Effector memory CD4-positive, alpha-beta T cell (primary cell): Measurements from ENCODE around the gene PJA2.

ENCODE experiments used
- DNase-seq, 3 donors: peaks; one replicate each; pipeline ENCODE4 v3.0.0-alpha.2; 2020
- H3K27ac ChIP-seq: 2 replicates; pipeline ENCODE4 v1.7.0; 2013; ENCODE audit warnings: mild to moderate bottlenecking, low read length, moderate library complexity; ENCODE audit not compliant: insufficient read depth, poor library complexity, severe bottlenecking
- H3K27me3 ChIP-seq: replicated peaks from 2 replicates; pipeline ENCODE4 v1.7.0; 2013; ENCODE audit warnings: mild to moderate bottlenecking, low read length; ENCODE audit not compliant: insufficient read depth, control insufficient read depth, poor library complexity, severe bottlenecking
- H3K36me3 ChIP-seq: 2 replicates; pipeline ENCODE4 v1.7.0; 2013; ENCODE audit warnings: mild to moderate bottlenecking, low read length, moderate library complexity; ENCODE audit not compliant: control insufficient read depth, insufficient read depth
- H3K4me1 ChIP-seq: 2 replicates; pipeline ENCODE4 v1.7.0; 2013; ENCODE audit warnings: low read length, mild to moderate bottlenecking; ENCODE audit not compliant: control insufficient read depth, insufficient read depth, poor library complexity, severe bottlenecking
- H3K4me3 ChIP-seq: 2 replicates; pipeline ENCODE4 v1.7.0; 2013; ENCODE audit warnings: low read length, low read depth, mild to moderate bottlenecking; ENCODE audit not compliant: insufficient read depth, poor library complexity, severe bottlenecking
- H3K9me3 ChIP-seq: 2 replicates; pipeline ENCODE4 v1.7.0; 2013; ENCODE audit warnings: mild to moderate bottlenecking, low read length, moderate library complexity; ENCODE audit not compliant: control insufficient read depth

The PJA2 gene

GRCh38 chr5:109390188-109390587, 19.6 kb downstream of the PJA2 start:
- H3K9me3 ChIP-seq: no peaks in the 10 kb centered on the region
- peaks cover 5% of the 10 kb centered on the region for H3K36me3 ChIP-seq
- H3K4me3 ChIP-seq: no peak overlapping the region
- no peak for DNase-seq
- no peaks in the 10 kb centered on the region for H3K27me3 ChIP-seq
- H3K27ac ChIP-seq: no peak overlapping the region
- H3K4me1 ChIP-seq: peaks cover 6% of the 10 kb centered on the region

- H3K27ac ChIP-seq: no peak overlapping the region
- no peak for DNase-seq
- no peaks in the 10 kb centered on the region for H3K27me3 ChIP-seq
- peaks cover 6% of the 10 kb centered on the region for H3K4me1 ChIP-seq
- H3K36me3 ChIP-seq: peaks cover 5% of the 10 kb centered on the region
- H3K9me3 ChIP-seq: no peaks in the 10 kb centered on the region
- no peak overlapping the region for H3K4me3 ChIP-seq
Measured at GRCh38 chr5:109388407-109388806, 21.4 kb downstream of the PJA2 start.

- Histone ChIP-seq H3K27ac (no peak overlapping the region), H3K4me1 (peaks cover 6% of the 10 kb centered on the region), H3K4me3 (no peak overlapping the region), H3K27me3 (no peaks in the 10 kb centered on the region), H3K9me3 (no peaks in the 10 kb centered on the region), H3K36me3 (peaks cover 11% of the 10 kb centered on the region)
- DNase-seq: no peak
Measured at GRCh38 chr5:109387408-109387974, 22.3 kb downstream of the PJA2 start.

GRCh38 chr5:109378095-109378494, 31.7 kb downstream of the PJA2 start:
- Histone ChIP-seq H3K4me3 (no peak overlapping the region), H3K9me3 (no peaks in the 10 kb centered on the region), H3K36me3 (peaks cover 44% of the 10 kb centered on the region), H3K27me3 (no peaks in the 10 kb centered on the region), H3K4me1 (no peaks in the 10 kb centered on the region), H3K27ac (no peak overlapping the region)
- DNase-seq: no peak

- Histone ChIP-seq H3K4me3 (no peak overlapping the region), H3K27ac (no peak overlapping the region), H3K9me3 (no peaks in the 10 kb centered on the region), H3K36me3 (peaks cover 25% of the 10 kb centered on the region), H3K27me3 (no peaks in the 10 kb centered on the region), H3K4me1 (no peaks in the 10 kb centered on the region)
- DNase-seq: no peak
Measured at GRCh38 chr5:109374625-109375024, 35.1 kb downstream of the PJA2 start.

- DNase-seq: no peak
- H3K36me3 ChIP-seq: peaks cover 23% of the 10 kb centered on the region
- H3K4me3 ChIP-seq: no peak overlapping the region
- no peaks in the 10 kb centered on the region for H3K4me1 ChIP-seq
- no peaks in the 10 kb centered on the region for H3K9me3 ChIP-seq
- H3K27me3 ChIP-seq: no peaks in the 10 kb centered on the region
- H3K27ac ChIP-seq: no peak overlapping the region
Measured at GRCh38 chr5:109373932-109374331, 35.8 kb downstream of the PJA2 start.

- no peaks in the 10 kb centered on the region for H3K4me1 ChIP-seq
- H3K36me3 ChIP-seq: peaks cover 22% of the 10 kb centered on the region
- no peak overlapping the region for H3K27ac ChIP-seq
- H3K9me3 ChIP-seq: no peaks in the 10 kb centered on the region
- DNase-seq: no peak
- H3K4me3 ChIP-seq: no peak overlapping the region
- no peaks in the 10 kb centered on the region for H3K27me3 ChIP-seq
Measured at GRCh38 chr5:109370343-109370742, 39.4 kb downstream of the PJA2 start.

- H3K27ac ChIP-seq: no peak overlapping the region
- peaks cover 42% of the 10 kb centered on the region for H3K36me3 ChIP-seq
- H3K27me3 ChIP-seq: no peaks in the 10 kb centered on the region
- no peaks in the 10 kb centered on the region for H3K9me3 ChIP-seq
- H3K4me3 ChIP-seq: no peak overlapping the region
- no peaks in the 10 kb centered on the region for H3K4me1 ChIP-seq
- DNase-seq: no peak
Measured at GRCh38 chr5:109365653-109366052, 44.1 kb downstream of the PJA2 start.

- Histone ChIP-seq H3K4me3 (no peak overlapping the region), H3K9me3 (no peaks in the 10 kb centered on the region), H3K36me3 (peaks cover 42% of the 10 kb centered on the region), H3K27ac (no peak overlapping the region), H3K4me1 (no peaks in the 10 kb centered on the region), H3K27me3 (no peaks in the 10 kb centered on the region)
- DNase-seq: no peak
Measured at GRCh38 chr5:109364977-109365376, 44.8 kb downstream of the PJA2 start.

- H3K9me3 ChIP-seq: no peaks in the 10 kb centered on the region
- no peak overlapping the region for H3K27ac ChIP-seq
- H3K4me3 ChIP-seq: no peak overlapping the region
- no peaks in the 10 kb centered on the region for H3K4me1 ChIP-seq
- H3K27me3 ChIP-seq: no peaks in the 10 kb centered on the region
- H3K36me3 ChIP-seq: peaks cover 40% of the 10 kb centered on the region
- no peak for DNase-seq
Measured at GRCh38 chr5:109359642-109360041, 50.1 kb downstream of the PJA2 start.
